GM19438 (cell line): ENCODE data around the gene SLC1A2.

Experiments
- ATAC-seq: cut with Tn5 transposase; IDR thresholded peaks from one replicate; pipeline ENCODE4 v1.9.1; 2021; ENCODE audit warnings: low read depth; ENCODE audit not compliant: unreplicated experiment

SLC1A2 gene

DNA sequence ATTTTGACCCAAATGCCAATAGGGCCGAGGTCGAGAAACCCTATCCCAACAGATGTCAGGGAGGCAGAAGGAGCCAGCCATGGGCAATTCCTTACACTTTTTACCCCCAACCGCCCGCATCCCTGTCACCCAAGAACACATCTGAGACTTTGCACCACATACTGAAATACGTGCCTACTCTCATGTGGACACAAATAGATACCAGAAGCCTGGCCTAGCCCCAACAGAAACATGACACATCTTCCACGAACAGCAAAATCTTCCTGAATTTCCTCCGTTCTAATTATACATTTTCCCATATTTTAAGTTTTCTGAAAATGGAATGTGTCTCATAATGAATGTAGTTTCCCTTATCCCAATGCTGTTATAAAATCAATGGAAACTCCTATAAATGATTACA, 64.7 kb downstream of the SLC1A2 start:
- no peak for ATAC-seq

DNA sequence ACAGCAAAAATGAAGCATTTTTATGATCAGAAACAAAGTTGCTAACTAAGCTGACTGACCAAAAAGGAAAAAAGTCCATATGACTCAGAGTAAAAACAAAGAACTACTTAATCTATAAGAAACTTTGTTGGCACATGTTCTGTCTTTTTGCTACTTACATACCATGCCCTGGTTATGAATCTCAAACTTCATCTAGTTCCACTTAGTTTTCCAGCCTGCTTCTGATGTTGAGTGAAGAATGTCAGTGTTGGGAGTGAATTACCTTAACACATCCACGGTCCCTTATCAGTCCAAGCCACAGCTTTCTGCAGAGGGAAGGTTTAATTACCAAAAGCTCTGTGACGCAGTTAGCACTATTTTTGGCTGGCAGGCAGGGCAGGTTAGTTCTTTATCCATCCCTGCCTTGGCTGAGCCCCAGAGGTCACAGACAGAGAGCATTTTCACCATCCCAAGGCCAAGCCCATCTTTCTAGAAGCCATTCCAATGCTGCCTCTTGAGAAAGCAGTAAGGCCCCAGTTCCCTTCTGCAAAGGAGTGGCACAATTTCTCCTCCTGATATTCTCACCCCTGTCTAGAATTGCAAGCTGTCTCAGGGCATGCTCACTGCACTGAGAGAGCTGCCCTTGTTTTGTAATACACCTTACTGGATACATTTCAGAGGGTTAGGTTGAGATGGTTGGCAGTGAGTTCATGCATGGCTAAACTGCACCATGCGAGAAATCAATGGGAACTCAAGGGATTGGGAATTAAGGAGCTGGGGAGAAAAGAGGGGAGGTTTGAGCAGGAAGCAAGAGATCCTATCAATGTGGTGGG, 67.1 kb downstream of the SLC1A2 start:
- no peak for ATAC-seq

DNA sequence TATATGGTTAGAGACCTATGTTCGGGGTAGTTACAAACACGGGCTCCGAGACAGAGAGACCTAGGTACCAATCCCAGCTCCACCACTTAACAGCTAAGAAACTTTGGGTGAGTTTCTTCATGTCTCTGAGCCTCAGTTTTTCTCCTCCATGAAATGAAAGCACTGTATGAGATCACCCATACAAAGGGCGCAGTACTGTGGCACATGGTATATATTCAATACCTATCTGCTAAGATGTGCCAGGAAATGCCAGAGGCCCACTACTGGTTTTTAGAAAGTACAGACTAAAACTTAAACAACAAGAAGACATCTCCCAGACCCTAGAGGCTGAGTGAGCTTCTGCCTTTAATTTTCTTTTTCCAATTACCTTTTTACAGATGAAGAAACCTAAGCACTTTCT, 69.5 kb downstream of the SLC1A2 start:
- ATAC-seq, result no peak

DNA sequence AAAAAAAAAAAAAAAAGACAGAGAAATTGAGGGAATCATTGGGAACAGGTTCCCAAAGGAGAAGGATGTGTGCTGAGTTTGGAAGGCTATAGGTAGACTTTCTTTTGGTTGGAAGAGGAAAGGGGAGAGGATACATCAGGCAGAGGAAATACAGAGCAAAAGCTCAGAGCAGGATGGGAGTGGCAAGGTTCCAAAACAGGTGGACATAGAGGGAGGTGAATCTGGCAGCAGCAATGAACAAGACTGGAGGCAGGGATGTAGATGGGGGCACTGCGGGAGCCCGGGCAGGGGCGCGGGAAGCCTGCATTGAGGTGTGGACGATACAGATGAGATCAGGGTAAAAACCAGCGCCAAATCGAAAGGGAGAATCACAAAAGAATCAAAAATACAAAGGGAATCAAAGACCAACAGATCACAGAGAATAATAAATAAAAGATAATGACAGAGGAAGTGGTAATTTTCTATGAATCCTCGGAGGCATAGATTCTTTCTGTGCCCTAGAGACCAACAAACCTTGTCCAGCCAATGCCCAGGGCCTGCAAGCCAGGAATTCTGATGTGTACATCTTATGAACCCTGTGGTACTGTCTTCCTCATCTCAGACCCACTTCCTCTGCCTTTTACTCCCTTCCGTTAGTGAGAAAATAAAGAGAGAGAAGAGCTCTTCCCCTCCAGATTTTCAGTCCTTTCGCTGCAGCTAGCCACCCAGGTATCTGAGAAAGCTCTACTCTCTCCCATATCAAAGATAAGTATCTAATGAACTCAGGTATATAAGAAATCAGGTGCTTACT, 70.3 kb downstream of the SLC1A2 start:
- no peak for ATAC-seq

DNA sequence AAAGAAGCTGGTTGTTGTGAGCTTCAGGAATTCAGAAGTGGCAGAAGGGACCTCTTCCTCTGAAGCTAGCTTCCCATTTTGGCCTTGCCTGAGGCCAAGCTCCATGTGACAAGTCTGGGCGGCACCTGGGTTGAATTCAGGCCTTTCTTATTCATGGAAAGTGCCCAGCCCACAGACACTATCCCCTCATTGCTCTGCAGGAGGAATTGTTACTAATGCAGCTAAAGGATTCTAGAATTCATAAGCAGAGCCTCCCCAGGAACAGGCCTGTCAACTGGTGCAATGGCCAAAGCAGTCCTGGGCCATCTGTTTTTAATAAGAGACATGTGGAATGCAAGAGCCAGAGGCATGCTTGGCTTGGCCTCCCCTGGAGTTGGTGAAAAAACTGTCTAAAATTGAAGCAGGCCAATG, 71.4 kb downstream of the SLC1A2 start:
- ATAC-seq, result no peak

DNA sequence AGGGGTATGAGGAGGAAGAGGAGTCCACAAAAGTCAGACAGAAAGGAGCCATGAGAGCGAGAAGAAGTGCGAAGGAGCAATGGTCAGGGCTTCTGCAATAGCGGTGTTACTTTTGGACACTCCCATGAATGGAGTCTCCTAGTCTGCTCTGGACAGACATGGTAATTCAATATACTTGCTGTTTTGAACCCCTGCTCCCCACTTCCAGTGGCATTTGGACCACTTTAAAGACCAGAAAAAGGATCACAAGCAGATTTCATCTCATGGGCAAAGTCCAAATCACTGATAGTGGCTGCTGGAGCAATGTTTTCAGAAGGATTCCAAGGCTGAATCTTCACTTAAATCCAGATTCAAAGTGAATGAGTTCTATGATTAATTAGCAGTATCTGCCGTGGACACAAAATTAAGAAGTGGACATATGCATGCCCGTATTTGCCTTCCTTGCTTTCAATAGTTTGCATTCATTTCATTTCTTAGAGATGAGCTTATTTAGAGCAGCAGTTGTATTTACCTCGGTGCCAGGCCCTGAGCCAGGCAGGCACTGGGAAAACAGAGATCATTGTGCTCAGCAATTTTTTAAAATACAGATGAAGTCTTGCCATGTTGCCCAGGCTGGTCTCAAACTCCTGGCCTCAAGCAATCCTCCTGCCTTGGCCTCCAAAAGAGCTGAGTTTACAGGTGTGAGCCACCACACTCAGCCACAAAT, 72.0 kb downstream of the SLC1A2 start:
- no peak for ATAC-seq

DNA sequence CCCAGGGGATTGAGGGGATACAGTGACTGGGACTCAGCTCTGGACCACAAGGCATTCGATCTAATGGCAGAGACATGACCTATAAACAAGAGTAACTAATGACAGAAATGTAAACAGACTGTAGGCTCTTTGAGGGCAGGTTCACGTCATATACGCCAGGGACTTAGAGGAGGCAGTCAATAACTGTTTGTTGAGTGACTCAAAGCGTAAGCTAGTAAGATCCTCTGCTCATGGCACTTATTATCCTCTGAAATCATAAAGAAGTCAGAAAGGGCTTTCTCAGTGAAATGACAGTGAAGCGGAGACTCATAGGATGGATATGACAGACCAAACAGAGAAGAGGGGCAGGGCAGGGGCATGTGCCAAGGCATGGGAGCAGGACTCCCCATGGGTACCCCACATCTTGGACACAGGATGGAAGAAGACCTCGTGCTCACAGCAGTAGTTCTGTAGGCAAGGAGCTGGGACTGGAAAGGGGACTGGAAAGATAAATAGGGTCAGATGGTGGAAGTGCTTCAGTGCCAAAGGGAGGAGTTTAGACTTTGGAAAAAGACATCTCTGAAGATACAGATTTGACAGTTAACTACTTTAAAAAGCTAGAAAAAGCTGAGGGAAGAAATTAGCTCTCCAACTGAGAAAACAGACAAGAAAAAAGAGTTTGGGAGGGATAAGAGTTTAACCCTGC, 72.7 kb downstream of the SLC1A2 start:
- ATAC-seq, result no peak

DNA sequence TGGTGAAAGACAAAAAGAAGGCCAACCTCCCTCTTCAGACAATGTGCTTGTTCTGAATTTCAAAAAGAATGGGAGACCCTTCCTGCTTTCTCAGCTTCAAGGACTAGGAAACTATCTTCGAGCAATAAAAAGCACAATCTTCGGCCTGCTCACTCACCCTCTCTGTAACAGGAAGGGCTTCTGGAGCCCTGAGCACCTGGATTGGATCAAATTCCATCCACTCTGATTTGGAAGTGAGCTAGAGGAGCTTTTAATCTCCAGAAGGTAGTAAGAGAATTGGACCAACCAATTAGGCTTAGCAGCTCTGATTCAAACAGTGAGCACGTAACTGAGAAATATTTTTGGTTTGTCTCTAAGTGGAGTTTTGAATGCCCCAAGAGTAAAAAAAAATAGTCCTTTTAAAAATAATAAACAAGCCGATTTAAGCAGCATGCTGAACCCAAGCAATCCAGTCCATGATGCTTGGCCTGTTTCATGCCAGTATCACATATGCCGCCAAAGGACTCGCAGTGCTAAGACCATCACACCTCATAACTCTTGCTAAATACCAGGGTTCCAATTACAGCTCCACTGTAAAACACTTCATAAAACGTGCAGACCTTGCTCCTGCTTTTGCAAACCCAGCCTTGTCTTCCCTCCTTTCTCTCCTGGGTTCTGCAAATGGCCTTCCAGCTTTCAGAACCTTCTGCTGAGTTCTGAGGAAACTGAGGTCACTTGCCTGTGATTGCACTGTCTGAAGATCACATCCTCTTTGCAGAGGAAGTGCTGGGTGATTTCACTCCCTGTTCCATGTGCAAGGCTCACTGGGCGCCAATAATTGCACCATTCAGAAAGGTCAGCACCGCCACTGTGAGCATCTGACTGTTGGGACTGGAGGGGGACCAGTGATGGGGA, 74.4 kb downstream of the SLC1A2 start:
- ATAC-seq, result no peak

DNA sequence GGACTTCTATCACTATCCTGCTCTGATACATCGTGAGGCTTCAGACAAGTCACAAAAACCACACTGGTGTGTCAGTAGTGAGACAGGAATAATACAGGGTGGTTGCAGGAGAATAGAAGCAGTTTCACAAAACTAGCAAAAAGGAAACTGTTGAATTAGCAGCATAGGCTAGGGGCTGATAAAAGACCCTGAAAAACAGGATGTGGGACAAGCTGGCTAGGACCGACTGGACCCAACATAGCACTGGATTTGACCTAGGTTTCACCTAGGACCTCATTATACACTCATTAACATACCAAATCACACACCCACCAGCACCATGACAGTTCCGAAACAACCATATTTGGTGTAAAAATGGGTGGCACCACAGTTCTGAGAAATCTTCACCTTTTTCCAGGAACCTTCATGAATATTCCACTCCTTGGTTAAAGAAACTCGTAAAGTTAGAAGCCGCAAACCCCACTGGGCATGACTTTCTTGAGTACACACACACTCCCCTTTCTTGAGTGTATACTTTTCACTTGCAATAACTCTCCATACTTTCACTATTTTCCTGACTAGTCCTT, 76.2 kb downstream of the SLC1A2 start:
- peak; percentile 62 for ATAC-seq

DNA sequence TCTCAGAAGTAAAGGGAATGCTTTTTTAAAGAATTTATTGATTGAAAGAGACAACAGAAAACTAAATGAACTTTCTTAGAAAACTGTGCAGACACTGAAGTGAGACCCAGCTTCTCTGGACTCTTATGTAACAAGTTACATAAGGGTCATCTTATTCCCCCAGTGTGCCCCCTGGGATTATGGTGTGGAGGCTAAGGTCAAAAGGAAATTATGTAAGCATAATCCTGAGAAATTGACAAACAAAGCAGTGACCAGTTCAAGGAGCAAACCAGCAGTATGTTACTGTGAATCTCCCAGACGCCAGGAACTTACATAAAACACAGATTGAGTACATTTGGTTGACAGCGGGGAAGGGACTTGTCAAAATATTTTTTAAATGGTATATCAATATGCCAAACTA, 78.6 kb downstream of the SLC1A2 start:
- ATAC-seq, result no peak

DNA sequence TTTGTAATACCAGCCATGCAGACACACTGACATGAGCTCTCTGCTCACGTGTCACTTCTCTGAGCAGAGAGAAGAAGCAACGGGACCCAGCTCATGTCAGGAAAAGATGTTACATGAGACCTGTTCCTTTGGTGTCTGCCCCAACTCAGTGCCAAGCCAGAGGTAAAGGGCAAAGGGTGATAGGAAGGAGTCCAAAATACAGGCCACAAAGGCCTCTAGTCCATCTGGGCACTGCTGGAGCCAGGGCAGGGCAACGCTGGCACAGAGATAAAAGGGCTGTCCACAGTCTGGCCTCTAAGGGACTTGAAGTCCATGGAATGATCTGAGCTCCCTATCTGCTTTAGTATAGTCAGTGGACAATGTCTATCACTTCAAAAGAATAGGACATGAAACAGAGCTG, 79.3 kb downstream of the SLC1A2 start:
- ATAC-seq, result no peak

DNA sequence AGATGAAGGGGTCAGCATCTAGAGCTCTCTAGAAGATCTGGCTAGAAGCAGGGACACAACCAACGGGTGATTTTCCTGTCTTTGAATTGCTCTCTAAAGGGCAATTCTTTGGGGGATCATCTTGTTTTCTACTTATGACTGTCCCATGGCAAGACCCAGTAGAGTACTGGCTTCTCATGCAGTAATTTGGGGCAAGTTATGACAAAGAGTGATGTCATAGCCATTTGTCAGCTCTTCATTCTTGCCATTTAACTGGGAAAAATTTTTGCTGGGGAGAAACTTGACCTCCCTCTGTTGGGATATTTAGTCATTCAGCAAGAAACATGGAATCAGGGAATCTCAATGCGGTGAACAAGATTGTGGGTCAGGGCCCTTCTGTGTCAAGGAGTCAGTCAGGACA, 80.4 kb downstream of the SLC1A2 start:
- no peak for ATAC-seq

DNA sequence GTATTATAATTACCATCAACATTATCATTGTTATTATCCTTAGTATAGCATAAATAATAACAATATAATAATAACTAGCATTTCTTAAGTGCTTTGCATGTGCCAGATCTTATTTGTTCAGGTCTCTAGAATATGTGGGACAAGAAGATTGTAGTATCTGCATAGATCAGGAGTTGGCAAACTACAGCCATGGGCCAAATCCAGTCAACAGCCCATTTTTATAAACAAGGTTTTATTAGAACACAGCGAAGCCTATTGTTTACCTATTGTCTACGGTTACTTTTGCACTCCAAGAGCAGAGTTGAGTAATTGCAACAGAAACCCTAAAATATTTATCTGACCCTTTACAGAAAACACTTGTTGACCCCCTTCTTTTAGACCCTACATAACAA, 81.4 kb downstream of the SLC1A2 start:
- ATAC-seq, result no peak

DNA sequence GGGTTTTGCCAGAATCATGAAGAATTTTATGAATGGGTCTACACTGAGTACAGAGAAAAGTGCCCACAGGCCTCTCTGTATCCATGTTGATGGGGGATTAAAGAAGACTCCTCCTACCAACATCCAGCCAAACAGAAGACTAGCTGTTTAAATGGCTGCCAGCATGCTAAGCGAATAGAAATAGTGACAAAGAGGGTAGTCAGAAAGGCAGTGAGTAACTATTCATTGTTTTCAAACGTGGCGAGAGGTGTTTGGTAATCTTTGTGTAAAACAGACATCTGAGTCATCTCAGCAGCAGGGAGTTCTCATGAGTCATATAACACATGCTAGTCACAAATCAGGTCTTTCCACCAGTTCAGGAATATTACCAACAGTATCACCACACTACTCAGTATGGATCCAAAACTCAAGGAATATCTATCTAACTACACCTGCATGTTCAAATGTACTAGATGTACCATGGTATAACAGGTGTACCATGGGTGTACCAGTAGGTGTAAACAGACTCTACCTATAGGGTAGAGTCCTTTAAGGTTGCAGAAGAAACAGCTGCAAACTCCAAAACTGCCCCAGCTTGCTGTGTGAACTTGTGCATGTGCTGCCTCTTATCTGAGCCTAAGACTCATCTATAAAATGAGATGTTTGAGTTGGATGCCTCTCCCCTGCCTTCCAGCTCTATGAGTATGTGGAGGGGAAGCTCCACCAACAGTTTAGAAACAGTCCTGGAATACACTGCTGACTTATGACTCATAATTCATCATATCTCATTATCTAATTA, 82.0 kb downstream of the SLC1A2 start:
- ATAC-seq, result no peak

DNA sequence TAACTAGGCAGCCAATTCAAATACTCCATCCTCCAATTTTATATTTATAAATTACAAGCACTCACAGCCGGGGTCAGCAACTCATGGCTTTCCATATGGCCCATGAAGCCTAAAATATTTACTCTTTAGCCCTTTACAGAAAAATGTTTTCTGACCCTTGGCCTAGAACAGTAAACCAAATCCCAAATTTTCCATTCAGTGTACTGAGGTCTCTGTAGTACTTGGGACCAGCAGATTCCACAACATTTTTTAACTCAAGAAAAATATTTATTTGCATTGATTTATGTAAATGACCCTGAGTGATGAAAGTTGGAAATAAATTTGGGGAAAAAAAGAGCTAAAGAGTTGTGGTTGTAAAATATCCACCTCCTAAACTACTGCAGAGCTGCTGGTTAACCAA, 82.6 kb downstream of the SLC1A2 start:
- ATAC-seq, result no peak

DNA sequence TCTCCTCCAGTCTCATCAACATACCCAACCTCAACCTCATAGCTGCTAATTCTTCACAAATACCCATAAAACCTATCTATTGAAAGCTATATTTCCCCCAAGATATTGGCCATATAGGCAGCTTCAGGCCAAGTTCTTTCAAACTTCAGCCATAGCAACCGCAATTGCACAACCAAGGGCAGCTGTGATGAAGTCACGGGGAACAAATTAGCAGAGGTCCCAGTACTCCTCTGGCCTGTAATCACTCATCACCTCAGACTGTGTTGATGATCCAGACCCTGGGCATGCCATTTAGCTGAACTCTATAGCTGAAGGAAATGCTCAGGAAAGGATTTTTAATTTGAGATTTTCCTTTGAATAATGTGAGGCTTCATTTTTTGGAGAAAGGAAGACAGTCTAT, 84.1 kb downstream of the SLC1A2 start:
- ATAC-seq, result no peak

DNA sequence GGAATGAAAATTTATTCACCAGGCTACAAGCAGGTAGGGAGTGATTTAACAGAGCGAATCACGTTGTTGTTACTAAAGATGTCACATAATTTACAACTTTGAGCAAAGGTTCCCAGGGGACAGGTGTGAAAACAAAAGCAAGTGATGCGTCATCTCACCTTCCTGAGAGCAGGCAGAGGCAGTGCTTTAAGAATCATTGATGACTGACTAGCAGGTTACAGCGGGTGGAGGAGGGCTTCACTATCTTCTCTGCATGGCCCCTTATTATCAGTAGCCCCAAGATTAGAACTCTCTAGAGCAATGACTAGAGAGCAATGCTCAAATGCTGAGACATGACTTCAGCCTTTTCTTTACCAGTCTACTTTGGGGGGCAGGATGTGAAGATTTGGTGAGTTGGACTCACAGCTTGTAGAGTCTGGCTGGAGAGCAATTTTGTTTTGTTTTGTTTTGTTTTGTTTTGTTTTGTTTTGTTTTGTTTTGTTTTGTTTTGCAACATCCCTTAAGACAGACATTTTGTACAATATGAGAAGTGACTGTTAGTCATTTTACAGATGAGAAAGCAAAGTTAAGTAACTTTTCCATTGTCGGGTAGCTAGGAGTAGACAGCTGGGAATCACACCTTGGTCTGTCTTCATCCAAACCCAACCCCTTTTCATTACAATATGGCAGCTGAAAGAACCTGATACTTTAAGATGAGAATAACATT, 84.8 kb downstream of the SLC1A2 start:
- ATAC-seq, result peak; percentile 71

DNA sequence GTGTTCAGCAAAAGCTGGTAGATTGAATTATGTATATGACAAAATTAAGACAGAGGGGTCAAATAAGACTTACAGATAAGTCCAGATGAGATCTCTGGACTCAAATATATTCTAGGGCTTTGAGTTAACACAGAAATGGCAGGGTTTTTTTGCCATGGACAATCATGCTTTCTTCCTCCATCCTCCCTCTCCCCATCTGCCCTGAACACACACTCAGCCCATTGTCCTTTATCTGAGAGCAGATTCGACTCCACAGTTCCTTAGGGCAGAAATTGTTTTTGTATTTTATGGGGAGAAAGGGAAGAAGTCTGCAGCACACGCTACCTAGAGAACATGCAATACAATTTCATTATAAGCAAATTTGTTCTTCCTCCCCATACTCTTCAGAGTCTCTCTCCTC, 86.8 kb downstream of the SLC1A2 start:
- no peak for ATAC-seq
